Fibroblast of lung (primary cell): ENCODE results near the gene GSTA5. TPM values are rescaled to one million over a fixed set of nuclear protein-coding genes. Genes with fewer than 3 reads are reported as not detected.
"Not testable (repeated sequence)": the region's sequence is repeated elsewhere in the genome, so short reads cannot be mapped to it uniquely, and the experiment has no call there.

ENCODE experiments used
- DNase-seq, 2 donors: peaks; one replicate each; pipeline versions ENCODE4 v3.0.0 to v3.0.0-alpha.2; 2010; ENCODE audit warnings: low read depth in 2 of 2
- H2AFZ ChIP-seq: 2 replicates; pipeline ENCODE4 v1.5.1; 2012; ENCODE audit warnings: low read length, control low read depth, inconsistent platforms
- H3K27ac ChIP-seq: 2 replicates; pipeline ENCODE4 v1.5.1; 2011; ENCODE audit warnings: low read length, control low read depth; ENCODE audit not compliant: insufficient read depth
- H3K27me3 ChIP-seq: 2 replicates; pipeline ENCODE4 v1.5.1; 2011; ENCODE audit warnings: mild to moderate bottlenecking, low read length; ENCODE audit not compliant: control insufficient read depth, insufficient read depth
- H3K36me3 ChIP-seq: 2 replicates; pipeline ENCODE4 v1.5.1; 2011; ENCODE audit warnings: low read length; ENCODE audit not compliant: control insufficient read depth, insufficient read depth
- H3K4me1 ChIP-seq: 2 replicates; pipeline ENCODE4 v1.5.1; 2011; ENCODE audit warnings: low read length; ENCODE audit not compliant: control insufficient read depth, insufficient read depth; ENCODE audit errors: extremely low read depth
- H3K4me2 ChIP-seq: 2 replicates; pipeline ENCODE4 v1.5.1; 2011; ENCODE audit warnings: low read length, control low read depth; ENCODE audit not compliant: insufficient read depth; ENCODE audit errors: extremely low read depth
- H3K4me3 ChIP-seq, 4 experiments: fragments of 200-600 bp in 1 of 4; sonication (generic) in 1 of 4; replicated peaks in 1 of 4; 2 replicates each; pipeline ENCODE4 v1.5.1; 2011 to 2016; ENCODE audit warnings: low read length in 4 of 4, low read depth in 3 of 4, mild to moderate bottlenecking in 3 of 4, control low read depth in 2 of 4, inconsistent platforms in 1 of 4, mixed read lengths in 1 of 4; ENCODE audit not compliant: insufficient read depth in 1 of 4; ENCODE audit errors: control extremely low read depth in 1 of 4
- H3K79me2 ChIP-seq: 2 replicates; pipeline ENCODE4 v1.5.1; 2012; ENCODE audit warnings: mild to moderate bottlenecking, low read length, inconsistent platforms; ENCODE audit not compliant: control insufficient read depth, insufficient read depth
- H3K9ac ChIP-seq: 2 replicates; pipeline ENCODE4 v1.5.1; 2011; ENCODE audit warnings: mild to moderate bottlenecking, low read length, control low read depth; ENCODE audit not compliant: insufficient read depth
- H3K9me3 ChIP-seq: 2 replicates; pipeline ENCODE4 v1.5.1; 2012; ENCODE audit warnings: low read depth, low read length; ENCODE audit not compliant: control insufficient read depth, insufficient read depth
- H4K20me1 ChIP-seq: 2 replicates; pipeline ENCODE4 v1.5.1; 2011; ENCODE audit warnings: low read length; ENCODE audit not compliant: control insufficient read depth, insufficient read depth; ENCODE audit errors: extremely low read depth
- CTCF ChIP-seq, 2 donors: IDR thresholded peaks in 1 of 2; conservative IDR thresholded peaks in 1 of 2; 1 replicate in 1 of 2; 2 replicates in 1 of 2; pipeline ENCODE4 v1.5.1; 2011 to 2012; ENCODE audit warnings: low read length in 2 of 2, control low read depth in 1 of 2, inconsistent platforms in 1 of 2, low read depth in 1 of 2, mild to moderate bottlenecking in 1 of 2
- EZH2 ChIP-seq: IDR thresholded peaks from 2 replicates; pipeline ENCODE4 v1.5.1; 2012; ENCODE audit warnings: low read length, control low read depth, mild to moderate bottlenecking; ENCODE audit errors: missing control alignments
- polyA plus RNA-seq, 2 donors: library from polyadenylated mRNA; depleted of rRNA in 1 of 2; stranded (reverse) in 1 of 2; unstranded in 1 of 2; fragments of >200 nt; gene quantifications; 2 replicates each; pipeline ENCODE4 v1.2.1, GENCODE V29; 2011 to 2012; ENCODE audit warnings: missing spikeins in 1 of 2
- total RNA-seq: library from RNA; depleted of rRNA; stranded (reverse); fragments of >200 nt; gene quantifications from 2 replicates; pipeline ENCODE4 v1.2.1, GENCODE V29; 2014

The GSTA5 gene
- total and polyA plus RNA-seq, 2 donors (not counting 1 experiment from before 2014, with no cell fraction given) = not detected

- peaks cover 3% of the 10 kb centered on the region for H3K27me3 ChIP-seq
- no peaks in the 10 kb centered on the region for H3K36me3 ChIP-seq
- H3K4me1 ChIP-seq = no peaks in the 10 kb centered on the region
- H4K20me1 ChIP-seq = no peaks in the 10 kb centered on the region
- no peaks in the 10 kb centered on the region for H3K79me2 ChIP-seq
- no peak overlapping the region for H3K4me3 ChIP-seq
- DNase-seq = peak; percentile 48 to 78
- no peak for TF ChIP-seq EZH2
- no peak for TF ChIP-seq CTCF (conservative IDR thresholded peaks at IDR 0.05 in 1 of 2, IDR thresholded peaks at IDR 0.05 in 1 of 2; ENCODE audit: low read depth in 1 of 2, low read length in 2 of 2)
- no peak overlapping the region for H3K27ac ChIP-seq
- no peak overlapping the region for H2AFZ ChIP-seq
- no peaks in the 10 kb centered on the region for H3K9me3 ChIP-seq
- no peak overlapping the region for H3K4me2 ChIP-seq
- H3K9ac ChIP-seq = no peak overlapping the region
Measured at GRCh38 chr6:52820198-52820597, 20.4 kb downstream of the GSTA5 start.

DNA sequence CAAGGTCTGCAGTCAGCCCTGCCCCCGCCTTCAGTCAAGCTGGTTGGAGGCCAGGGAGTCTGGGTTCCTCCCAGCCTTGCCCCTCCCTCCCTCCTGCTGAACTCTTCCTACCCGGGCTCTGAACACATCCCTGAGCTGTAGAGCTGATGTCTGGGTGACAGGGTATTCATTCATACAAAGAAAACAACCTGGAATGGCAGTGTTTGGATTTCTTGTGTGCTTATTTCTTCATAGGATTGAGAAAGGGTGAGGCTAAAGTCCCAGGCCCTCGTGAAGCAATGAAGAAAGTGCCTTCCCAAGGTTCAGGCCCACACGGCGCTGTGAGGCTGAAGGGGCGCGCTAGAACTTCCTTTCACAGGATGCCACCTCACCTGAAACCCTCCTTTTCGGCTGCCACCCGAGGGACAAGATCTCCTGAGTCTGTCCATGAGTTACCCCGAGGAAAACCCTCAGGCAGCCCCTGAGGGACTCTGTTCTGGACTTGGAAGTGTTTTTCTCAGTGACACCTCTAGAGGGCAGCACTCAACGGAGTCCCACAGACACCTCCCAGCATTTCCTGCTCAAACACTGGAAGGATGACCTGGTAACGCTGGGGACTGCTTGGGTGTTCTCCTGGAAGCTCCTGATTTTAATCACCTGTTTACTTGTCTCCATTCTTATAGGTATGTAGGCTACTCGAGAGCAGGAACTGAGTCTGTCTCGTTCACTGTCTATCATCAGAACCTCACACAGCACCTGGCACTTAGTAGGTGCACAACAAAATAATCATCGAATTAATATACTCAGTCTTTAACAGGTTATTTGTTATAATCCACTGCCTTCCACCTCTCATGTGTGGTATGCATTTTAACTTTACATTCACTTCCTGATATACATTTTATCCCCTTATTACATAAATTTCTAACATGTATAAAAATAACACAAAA lies 25.2 kb downstream of the GSTA5 start:
- peak; percentile 36 to 61 for DNase-seq
- H3K79me2 ChIP-seq = no peaks in the 10 kb centered on the region
- H2AFZ ChIP-seq = no peak overlapping the region
- no peaks in the 10 kb centered on the region for H3K9me3 ChIP-seq
- no peak overlapping the region for H3K4me2 ChIP-seq
- TF ChIP-seq EZH2 (no peak), CTCF (conservative IDR thresholded peaks at IDR 0.05 in 1 of 2, IDR thresholded peaks at IDR 0.05 in 1 of 2; ENCODE audit: low read depth in 1 of 2, low read length in 2 of 2) (peak; percentile 59 to 71)
- H3K36me3 ChIP-seq = no peaks in the 10 kb centered on the region
- no peak overlapping the region for H3K27ac ChIP-seq
- H3K4me1 ChIP-seq = no peaks in the 10 kb centered on the region
- peaks cover 2% of the 10 kb centered on the region for H3K27me3 ChIP-seq
- H3K9ac ChIP-seq = no peak overlapping the region
- H3K4me3 ChIP-seq = no peak overlapping the region
- no peaks in the 10 kb centered on the region for H4K20me1 ChIP-seq

GRCh38 chr6:52814545-52814944 lies 26.1 kb downstream of the GSTA5 start:
- not testable (repeated sequence) for H3K9ac ChIP-seq, H3K27me3 ChIP-seq, DNase-seq, H2AFZ ChIP-seq, H3K36me3 ChIP-seq, H3K9me3 ChIP-seq, H3K79me2 ChIP-seq, H3K4me2 ChIP-seq, H3K4me3 ChIP-seq, H4K20me1 ChIP-seq, H3K4me1 ChIP-seq, H3K27ac ChIP-seq

GRCh38 chr6:52809777-52810176 lies 30.8 kb downstream of the GSTA5 start:
- H4K20me1 ChIP-seq, H3K4me3 ChIP-seq, H3K27ac ChIP-seq, H2AFZ ChIP-seq, H3K9ac ChIP-seq, DNase-seq, H3K27me3 ChIP-seq, H3K4me2 ChIP-seq, H3K79me2 ChIP-seq, H3K9me3 ChIP-seq, H3K4me1 ChIP-seq, H3K36me3 ChIP-seq: not testable (repeated sequence)
